ENCODE data around the gene TMEM87A. TPM values are rescaled to one million over a fixed set of nuclear protein-coding genes. Genes with fewer than 3 reads are reported as not detected.

The TMEM87A gene
- total RNA-seq, 2 experiments from 2014 or later = 23.6 to 24.7 TPM

DNA sequence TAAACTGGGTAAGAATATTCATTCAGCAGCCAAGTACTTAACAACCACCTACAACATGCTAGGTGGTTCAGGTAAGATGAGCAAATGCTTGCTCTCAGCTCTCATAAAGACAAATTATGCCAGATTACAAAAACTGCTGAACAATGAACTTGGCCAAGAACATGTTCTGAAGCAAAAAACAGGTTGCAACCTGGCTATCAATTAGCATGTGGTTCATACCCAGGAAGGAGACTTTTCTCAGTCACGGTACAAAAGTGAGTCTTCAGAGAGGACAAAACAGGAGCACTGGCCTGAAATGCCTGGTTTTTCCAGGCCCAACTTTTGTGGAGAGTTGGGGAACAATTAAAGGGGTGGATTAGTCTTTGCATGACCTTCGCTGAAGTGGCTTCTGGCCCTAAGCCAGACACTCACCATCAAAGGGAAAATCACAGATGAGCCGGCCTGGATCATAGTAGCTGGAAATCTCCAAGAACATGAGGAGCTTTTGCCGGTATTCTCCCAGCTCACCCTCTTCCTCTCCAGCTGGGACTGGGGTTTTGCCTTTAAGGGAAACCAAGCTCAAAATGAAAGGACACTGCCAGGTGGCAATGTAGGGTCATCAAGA is 109.2 kb downstream of the TMEM87A start:
- Mint-ChIP-seq H3K4me3 (no peak overlapping the region), H3K27me3 (no peaks in the 10 kb centered on the region), H3K36me3 (ENCODE audit: low read depth) (peaks cover 43% of the 10 kb centered on the region), H3K4me1 (ENCODE audit: low read depth) (no peaks in the 10 kb centered on the region), H3K9me3 (no peaks in the 10 kb centered on the region), H3K27ac (peak overlapping the region; percentile 11)
- ChIA-PET CTCF (interaction anchor here (1.0 kb wide), 1 partner anchor 99 kb away, joined by 4 read pairs; no protein-coding TSS in a partner anchor), POLR2A (interaction anchor here (0.5 to 0.8 kb wide), 2 partner anchors 144 to 636 kb away, joined by 3 read pairs; no protein-coding TSS in a partner anchor)
- DNase-seq (no peak), ATAC-seq (no peak)
- TF ChIP-seq, protein P1, sequence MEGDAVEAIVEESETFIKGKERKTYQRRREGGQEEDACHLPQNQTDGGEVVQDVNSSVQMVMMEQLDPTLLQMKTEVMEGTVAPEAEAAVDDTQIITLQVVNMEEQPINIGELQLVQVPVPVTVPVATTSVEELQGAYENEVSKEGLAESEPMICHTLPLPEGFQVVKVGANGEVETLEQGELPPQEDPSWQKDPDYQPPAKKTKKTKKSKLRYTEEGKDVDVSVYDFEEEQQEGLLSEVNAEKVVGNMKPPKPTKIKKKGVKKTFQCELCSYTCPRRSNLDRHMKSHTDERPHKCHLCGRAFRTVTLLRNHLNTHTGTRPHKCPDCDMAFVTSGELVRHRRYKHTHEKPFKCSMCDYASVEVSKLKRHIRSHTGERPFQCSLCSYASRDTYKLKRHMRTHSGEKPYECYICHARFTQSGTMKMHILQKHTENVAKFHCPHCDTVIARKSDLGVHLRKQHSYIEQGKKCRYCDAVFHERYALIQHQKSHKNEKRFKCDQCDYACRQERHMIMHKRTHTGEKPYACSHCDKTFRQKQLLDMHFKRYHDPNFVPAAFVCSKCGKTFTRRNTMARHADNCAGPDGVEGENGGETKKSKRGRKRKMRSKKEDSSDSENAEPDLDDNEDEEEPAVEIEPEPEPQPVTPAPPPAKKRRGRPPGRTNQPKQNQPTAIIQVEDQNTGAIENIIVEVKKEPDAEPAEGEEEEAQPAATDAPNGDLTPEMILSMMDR (IDR thresholded peaks at IDR 0.05) = no peak
- intact Hi-C loops (cut with micrococcal nuclease) = no loop called here

DNA sequence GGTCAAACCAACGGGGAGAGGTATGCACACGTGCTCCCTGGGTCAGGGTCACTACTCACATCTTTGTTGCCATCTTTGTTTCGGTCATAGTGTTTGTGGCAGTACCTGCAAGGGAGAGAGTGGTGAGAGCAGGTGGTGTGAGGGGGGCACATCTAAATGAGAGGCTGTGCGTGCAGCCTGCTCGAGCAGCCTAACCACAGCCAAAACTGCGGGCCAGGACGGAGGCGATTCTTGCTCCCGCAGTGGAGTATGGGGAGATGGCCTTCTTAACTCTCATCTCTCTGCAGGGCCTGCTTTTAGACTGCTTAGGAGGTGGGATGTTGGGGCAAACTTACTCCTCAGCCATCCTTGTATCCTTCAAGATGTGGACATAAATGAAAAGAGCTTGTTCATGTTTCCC is 109.9 kb downstream of the TMEM87A start:
- POLR2A ChIA-PET = interaction anchor here (0.5 to 0.8 kb wide), 2 partner anchors 143 to 637 kb away, joined by 3 read pairs; no protein-coding TSS in a partner anchor
- intact Hi-C loops (cut with micrococcal nuclease) = no loop called here
- Mint-ChIP-seq H3K27ac (no peak overlapping the region), H3K4me1 (ENCODE audit: low read depth) (peaks cover 2% of the 10 kb centered on the region), H3K9me3 (no peaks in the 10 kb centered on the region), H3K4me3 (no peak overlapping the region), H3K27me3 (no peaks in the 10 kb centered on the region), H3K36me3 (ENCODE audit: low read depth) (peaks cover 45% of the 10 kb centered on the region)
- TF ChIP-seq, protein P1 (IDR thresholded peaks at IDR 0.05) = no peak
- CTCF ChIA-PET = no interaction called here
- ATAC-seq (no peak), DNase-seq (no peak)

Small RNA genes within 50 kb of the gene (microRNA-seq; reads per million reads assigned to microRNA genes)
- 58.7 reads per million, percentile 62 among the genes with 10 or more reads in this experiment for gene MIR627 (ENCODE audit: borderline microRNAs expressed, borderline replicate concordance)

Other genes with a start within 250 kb of the TMEM87A start
- not detected for gene PLA2G4D, start 178.9 kb downstream of the TMEM87A start, total RNA-seq
- gene PLA2G4F, start 116.8 kb downstream of the TMEM87A start, total RNA-seq = not detected
- 10 to 100 TPM; 47.3 to 49.8 TPM for gene VPS39, start 65.1 kb downstream of the TMEM87A start, total RNA-seq
- gene GANC, start 232 bp downstream of the TMEM87A start, total RNA-seq = 10 to 100 TPM; 18.0 to 22.2 TPM
- 1 to 10 TPM; 3.3 to 3.5 TPM for gene CAPN3, start 86.1 kb upstream of the TMEM87A start, total RNA-seq
- 10 to 100 TPM; 46.4 to 46.6 TPM for gene ZNF106, start 217.7 kb upstream of the TMEM87A start, total RNA-seq
- 10 to 100 TPM; 31.2 to 33.1 TPM for gene SNAP23, start 222.2 kb upstream of the TMEM87A start, total RNA-seq

Measured in activated CD8-positive, alpha-beta T cell treated with anti-CD3 and anti-CD28 coated beads for 36 hours (primary cell).